ENCODE data around the gene SLC7A8. TPM values are rescaled to one million over a fixed set of nuclear protein-coding genes. Genes with fewer than 3 reads are reported as not detected.
A peak's percentile ranks its signal among the peaks of the same experiment; 100 is the strongest.

Gene SLC7A8
- total RNA-seq, 4 donors from 2014 or later: 32.4 to 67.4 (median 42.9) TPM

DNA sequence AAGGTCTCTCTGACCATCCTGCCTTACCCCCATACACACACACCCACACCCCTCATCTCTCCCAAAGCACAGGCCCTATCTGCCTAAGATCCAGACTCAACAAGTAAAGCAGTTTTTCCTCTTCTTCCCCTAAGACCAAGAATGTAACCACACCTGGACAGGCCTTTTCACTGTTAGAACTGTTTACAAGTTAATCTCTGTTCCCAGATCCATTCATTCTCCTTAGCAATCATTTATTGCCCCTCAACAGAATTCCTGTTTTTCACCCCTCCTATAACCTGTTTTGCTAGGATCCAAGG, 76.8 kb downstream of the SLC7A8 start:
- TF ChIP-seq, protein P1, sequence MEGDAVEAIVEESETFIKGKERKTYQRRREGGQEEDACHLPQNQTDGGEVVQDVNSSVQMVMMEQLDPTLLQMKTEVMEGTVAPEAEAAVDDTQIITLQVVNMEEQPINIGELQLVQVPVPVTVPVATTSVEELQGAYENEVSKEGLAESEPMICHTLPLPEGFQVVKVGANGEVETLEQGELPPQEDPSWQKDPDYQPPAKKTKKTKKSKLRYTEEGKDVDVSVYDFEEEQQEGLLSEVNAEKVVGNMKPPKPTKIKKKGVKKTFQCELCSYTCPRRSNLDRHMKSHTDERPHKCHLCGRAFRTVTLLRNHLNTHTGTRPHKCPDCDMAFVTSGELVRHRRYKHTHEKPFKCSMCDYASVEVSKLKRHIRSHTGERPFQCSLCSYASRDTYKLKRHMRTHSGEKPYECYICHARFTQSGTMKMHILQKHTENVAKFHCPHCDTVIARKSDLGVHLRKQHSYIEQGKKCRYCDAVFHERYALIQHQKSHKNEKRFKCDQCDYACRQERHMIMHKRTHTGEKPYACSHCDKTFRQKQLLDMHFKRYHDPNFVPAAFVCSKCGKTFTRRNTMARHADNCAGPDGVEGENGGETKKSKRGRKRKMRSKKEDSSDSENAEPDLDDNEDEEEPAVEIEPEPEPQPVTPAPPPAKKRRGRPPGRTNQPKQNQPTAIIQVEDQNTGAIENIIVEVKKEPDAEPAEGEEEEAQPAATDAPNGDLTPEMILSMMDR (IDR thresholded peaks at IDR 0.05): no peak
- TF ChIP-seq POLR2A (IDR thresholded peaks at IDR 0.05): no peak
- H3K4me3 ChIP-seq (ENCODE audit: low read depth, poor library complexity, severe bottlenecking): no peak overlapping the region
- intact Hi-C loops (cut with DNase I; ENCODE audit: low total_unique reads): no loop called here
- no peak for DNase-seq (ENCODE audit: low spot score in 2 of 2)

DNA sequence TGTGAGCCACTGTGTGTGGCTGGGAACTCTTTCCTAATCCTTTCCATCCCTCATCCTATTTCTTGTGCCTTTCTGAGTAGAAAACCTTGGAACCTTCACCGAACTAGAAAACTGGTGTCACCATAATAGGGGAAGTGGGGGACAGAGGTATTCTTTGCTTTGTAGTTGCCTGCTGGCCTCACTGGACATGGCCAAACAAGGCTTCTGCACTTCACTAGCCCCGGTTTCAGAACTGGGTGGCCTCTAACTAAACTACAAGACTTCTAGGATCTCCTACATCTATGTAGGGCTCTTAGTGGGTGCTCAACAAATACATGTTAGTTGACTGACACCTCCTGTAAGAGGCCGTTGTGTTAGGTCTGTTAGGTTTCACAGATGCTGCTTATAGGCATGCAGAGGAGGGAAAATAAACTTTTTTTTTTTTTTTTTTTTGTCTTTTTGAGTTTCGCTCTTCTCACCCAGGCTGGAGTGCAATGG, 78.1 kb downstream of the SLC7A8 start:
- WGBS, 2 donors: 88 to 96% methylated on average over 4 of the region's 4 CpGs
- DNase-seq (ENCODE audit: low spot score in 2 of 2): no peak
- TF ChIP-seq, protein P1 (IDR thresholded peaks at IDR 0.05): no peak
- TF ChIP-seq POLR2A (IDR thresholded peaks at IDR 0.05): no peak
- H3K4me3 ChIP-seq (ENCODE audit: low read depth, poor library complexity, severe bottlenecking): no peak overlapping the region
- intact Hi-C loops (cut with DNase I; ENCODE audit: low total_unique reads): no loop called here

DNA sequence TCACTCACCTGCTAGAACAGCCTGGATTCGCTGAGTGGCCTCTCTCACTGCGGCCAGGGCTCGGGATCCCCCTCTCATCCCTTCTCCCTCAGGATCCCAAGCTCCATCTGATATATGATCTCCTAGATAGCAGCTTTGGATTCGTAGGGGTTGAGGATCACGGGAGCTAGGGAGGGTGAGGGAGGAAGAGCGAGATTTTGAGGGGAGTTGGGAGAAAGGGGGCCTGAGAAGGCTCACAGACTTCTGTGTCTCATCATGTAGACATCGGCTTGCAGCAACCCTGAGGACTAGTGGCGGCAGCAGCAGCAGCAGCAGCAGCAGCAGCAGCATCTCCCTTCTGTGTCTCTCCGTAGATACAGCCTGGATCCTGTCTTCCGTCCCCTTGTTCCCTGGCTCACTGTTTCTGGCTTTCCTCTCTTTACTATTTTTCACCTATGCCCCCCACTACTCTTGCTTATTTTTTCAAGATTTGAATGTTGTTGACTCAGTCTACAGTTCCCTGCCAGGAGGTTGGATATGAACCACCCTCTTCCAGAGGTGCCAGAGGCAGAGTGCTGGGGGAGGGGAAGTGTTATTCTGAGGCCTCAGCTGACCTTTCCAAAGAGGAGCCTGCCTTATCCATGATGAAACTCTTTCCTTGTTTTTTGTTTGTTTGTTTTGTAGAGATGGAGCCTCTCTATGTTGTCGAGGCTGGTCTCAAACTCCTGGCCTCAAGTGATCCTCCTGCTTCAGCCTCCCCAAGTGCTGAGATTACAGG, 78.7 kb downstream of the SLC7A8 start, which contains the start of gene CIROP:
CIROP (minus strand) TSS at position 399 of the 757 bp plus-strand sequence; CDS start at position 330, 69 bp downstream.
- WGBS, 2 donors: 66 to 77% methylated on average over 11 of the region's 11 CpGs
- intact Hi-C loops (cut with DNase I; ENCODE audit: low total_unique reads): no loop called here
- TF ChIP-seq, protein P1 (IDR thresholded peaks at IDR 0.05): no peak
- no peak for TF ChIP-seq POLR2A (IDR thresholded peaks at IDR 0.05)
- peak in 1 of 2 donors; percentile 57 for DNase-seq (ENCODE audit: low spot score in 2 of 2)
- H3K4me3 ChIP-seq (ENCODE audit: low read depth, poor library complexity, severe bottlenecking): no peak within 1 kb of the TSS

DNA sequence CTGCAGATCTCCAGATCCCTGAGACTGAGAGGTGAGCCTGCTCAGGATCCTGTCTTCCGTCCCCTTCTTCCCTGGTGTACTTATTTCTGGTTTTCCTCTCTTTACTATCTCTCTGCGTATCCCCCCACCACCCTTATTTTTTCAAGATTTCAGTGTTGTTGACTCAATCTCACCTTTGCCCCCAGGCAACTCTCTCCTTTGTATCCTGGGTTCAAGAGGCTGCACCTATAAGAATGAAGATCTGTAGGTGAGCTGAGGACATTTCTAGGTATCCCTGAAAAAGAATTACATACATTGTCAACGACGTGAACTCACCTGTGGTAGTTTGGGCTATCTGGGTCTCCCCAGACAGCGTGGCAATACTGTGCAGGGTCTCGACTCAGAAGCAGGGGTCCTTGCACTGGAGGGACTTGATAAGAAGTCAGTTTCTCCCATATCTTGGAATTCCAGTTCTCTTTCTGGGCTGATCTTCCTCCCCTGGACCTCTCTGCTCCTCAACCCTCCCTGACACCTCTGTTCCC, 79.3 kb downstream of the SLC7A8 start:
- intact Hi-C loops (cut with DNase I; ENCODE audit: low total_unique reads): no loop called here
- TF ChIP-seq, protein P1 (IDR thresholded peaks at IDR 0.05): no peak
- TF ChIP-seq POLR2A (IDR thresholded peaks at IDR 0.05): no peak
- peak in 1 of 2 donors; percentile 49 for DNase-seq (ENCODE audit: low spot score in 2 of 2)
- WGBS, 2 donors: 88 to 89% methylated on average over 6 of the region's 6 CpGs
- H3K4me3 ChIP-seq (ENCODE audit: low read depth, poor library complexity, severe bottlenecking): no peak overlapping the region

DNA sequence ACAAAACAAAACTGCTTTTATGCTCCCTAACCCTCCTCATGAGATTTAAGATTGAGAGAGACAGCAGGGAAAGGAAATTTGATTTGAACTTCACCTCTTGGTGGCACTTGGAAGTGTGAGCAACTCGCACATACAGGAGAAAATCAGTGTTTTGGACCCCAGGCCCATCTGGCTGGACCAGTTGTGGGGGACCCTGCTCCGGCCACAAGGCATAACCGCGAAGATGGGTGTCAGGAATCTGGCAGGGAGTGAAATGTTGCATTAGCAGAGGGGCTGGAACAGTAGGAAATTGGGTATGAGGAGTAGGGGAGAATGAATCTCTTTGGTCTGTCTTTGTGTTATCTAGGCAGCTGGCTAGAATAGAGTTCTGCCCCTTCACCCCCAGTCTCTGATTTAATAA, 79.9 kb downstream of the SLC7A8 start:
- WGBS, 2 donors: 93% methylated on average over 4 of the region's 4 CpGs
- DNase-seq (ENCODE audit: low spot score in 2 of 2): peak in 1 of 2 donors; percentile 68
- no peak for TF ChIP-seq POLR2A (IDR thresholded peaks at IDR 0.05)
- TF ChIP-seq, protein P1 (IDR thresholded peaks at IDR 0.05): no peak
- H3K4me3 ChIP-seq (ENCODE audit: low read depth, poor library complexity, severe bottlenecking): no peak overlapping the region
- intact Hi-C loops (cut with DNase I; ENCODE audit: low total_unique reads): no loop called here

Measured in lower leg skin (tissue), 4 donors.